Measurements from ENCODE around the gene ERP27.
A peak's percentile ranks its signal among the peaks of the same experiment; 100 is the strongest.

ERP27 gene

GRCh38 chr12:14937014-14937413 lies 1.3 kb downstream of the ERP27 start:
- CTCF ChIA-PET, result no interaction called here
- POLR2A ChIA-PET, result interaction anchor here (1.0 kb wide), 1 partner anchor 134 kb away, joined by 3 read pairs; the partner anchor contains the start of genes C12orf60 and WBP11
- TF ChIP-seq ARNT (IDR thresholded peaks at IDR 0.05), result no peak
- TF ChIP-seq CTBP1 (IDR thresholded peaks at IDR 0.05; ENCODE audit: borderline replicate concordance), result no peak
- DNase-seq (ENCODE audit: extremely low spot score), result no peak

DNA sequence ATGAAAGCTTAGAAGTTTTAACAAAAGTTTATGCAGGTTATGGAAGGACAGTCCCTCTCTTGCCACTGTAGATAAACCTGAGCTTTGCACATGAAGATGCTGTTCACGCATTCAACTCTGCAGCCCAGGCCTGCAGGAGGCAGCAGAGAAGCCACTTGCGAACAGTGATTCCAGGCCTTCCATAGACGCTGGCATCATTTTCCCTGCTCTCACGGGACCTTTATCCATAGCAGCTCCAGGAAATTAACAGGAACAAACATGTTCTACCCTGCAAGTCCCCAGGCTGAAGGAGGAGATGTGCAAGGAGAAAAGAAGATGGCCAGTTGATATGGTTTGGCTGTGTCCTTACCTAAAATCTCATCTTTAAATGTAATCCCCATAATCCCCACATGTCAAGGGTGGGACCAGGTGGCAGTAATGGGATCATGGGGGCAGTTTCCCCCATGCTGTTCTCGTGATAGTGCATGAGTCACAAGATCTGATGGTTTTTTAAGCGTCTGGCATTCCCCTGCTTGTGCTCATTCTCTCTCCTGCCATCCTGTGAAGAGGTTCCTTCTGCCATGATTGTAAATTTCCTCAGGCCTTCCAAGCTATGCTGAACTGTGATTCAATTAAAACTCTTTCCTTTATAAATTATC lies 2.0 kb downstream of the ERP27 start:
- POLR2A ChIA-PET, result no interaction called here
- TF ChIP-seq CTBP1 (IDR thresholded peaks at IDR 0.05; ENCODE audit: borderline replicate concordance) (no peak), FOXK2 (IDR thresholded peaks at IDR 0.05) (no peak)
- peak; percentile 25 for DNase-seq (ENCODE audit: extremely low spot score)
- CTCF ChIA-PET, result no interaction called here

- CTCF ChIA-PET, result no interaction called here
- DNase-seq (ENCODE audit: extremely low spot score), result no peak
- POLR2A ChIA-PET, result no interaction called here
- TF ChIP-seq SUZ12 (IDR thresholded peaks at IDR 0.05), result no peak
Observed at GRCh38 chr12:14935031-14935430, 3.3 kb downstream of the ERP27 start.

DNA sequence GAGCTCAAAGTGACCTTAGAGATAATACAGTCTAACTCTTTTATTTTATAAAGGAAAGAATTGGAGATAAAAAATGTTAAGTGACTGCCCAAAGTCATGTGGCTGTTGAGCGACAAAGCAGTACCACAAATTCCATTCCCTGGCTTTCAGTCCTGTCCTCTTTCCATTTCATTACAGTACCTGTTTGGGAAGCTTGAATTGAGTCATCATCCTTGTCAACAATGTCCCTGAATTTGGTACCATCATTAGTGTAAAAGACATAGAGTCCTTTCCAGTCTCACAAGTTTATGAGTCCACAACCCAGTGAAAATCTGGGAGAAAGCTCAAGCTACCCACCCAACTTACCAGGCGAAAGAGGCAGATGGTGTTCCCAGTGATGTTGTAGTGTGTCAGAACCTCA lies 3.8 kb downstream of the ERP27 start:
- POLR2A ChIA-PET, result no interaction called here
- CTCF ChIA-PET, result no interaction called here
- DNase-seq (ENCODE audit: extremely low spot score), result no peak
- TF ChIP-seq, protein P1, sequence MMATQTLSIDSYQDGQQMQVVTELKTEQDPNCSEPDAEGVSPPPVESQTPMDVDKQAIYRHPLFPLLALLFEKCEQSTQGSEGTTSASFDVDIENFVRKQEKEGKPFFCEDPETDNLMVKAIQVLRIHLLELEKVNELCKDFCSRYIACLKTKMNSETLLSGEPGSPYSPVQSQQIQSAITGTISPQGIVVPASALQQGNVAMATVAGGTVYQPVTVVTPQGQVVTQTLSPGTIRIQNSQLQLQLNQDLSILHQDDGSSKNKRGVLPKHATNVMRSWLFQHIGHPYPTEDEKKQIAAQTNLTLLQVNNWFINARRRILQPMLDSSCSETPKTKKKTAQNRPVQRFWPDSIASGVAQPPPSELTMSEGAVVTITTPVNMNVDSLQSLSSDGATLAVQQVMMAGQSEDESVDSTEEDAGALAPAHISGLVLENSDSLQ (IDR thresholded peaks at IDR 0.05), result no peak
- no peak for TF ChIP-seq BHLHE40 (IDR thresholded peaks at IDR 0.05; ENCODE audit: borderline replicate concordance)
- TF ChIP-seq ELF4 (IDR thresholded peaks at IDR 0.05), result no peak

GRCh38 chr12:14931791-14932560 lies 6.4 kb downstream of the ERP27 start:
- TF ChIP-seq CTBP1 (IDR thresholded peaks at IDR 0.05; ENCODE audit: borderline replicate concordance), result no peak
- TF ChIP-seq ELF4 (IDR thresholded peaks at IDR 0.05), result no peak
- TF ChIP-seq, protein P1 (IDR thresholded peaks at IDR 0.05), result no peak
- no peak for TF ChIP-seq L3MBTL2 (conservative IDR thresholded peaks at IDR 0.05)
- TF ChIP-seq FOXA1 (IDR thresholded peaks at IDR 0.05), result no peak
- no peak for TF ChIP-seq HDGF (IDR thresholded peaks at IDR 0.05; ENCODE audit: borderline replicate concordance)
- no peak for TF ChIP-seq NFRKB (IDR thresholded peaks at IDR 0.05)
- no peak for TF ChIP-seq TARDBP (IDR thresholded peaks at IDR 0.05)
- no peak for TF ChIP-seq SP1 (IDR thresholded peaks at IDR 0.05)
- DNase-seq (ENCODE audit: extremely low spot score), result no peak
- ChIA-PET CTCF (interaction anchor here (0.7 kb wide), 1 partner anchor 100 kb away, joined by 3 read pairs; no protein-coding TSS in a partner anchor), POLR2A (no interaction called here)

DNA sequence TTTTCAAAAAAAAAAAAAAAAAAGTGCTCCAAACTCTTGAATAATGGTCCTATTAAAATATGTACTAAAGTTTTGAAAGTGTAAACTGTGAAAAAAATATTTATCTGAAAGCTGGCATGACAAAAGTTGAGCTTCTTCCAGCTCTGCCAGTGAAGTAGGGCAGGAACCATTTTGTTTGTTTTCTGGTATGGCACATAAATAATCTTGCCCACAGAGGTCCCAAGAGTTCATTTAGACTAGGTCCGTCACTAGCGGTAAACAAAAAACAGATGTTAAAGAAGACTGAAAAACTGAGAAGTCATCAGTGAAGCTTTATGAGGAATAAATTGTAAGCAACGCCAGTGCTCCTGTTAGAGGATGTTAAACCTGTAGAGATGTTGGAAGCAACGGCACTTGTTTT lies 7.0 kb downstream of the ERP27 start:
- no peak for DNase-seq (ENCODE audit: extremely low spot score)
- POLR2A ChIA-PET, result no interaction called here
- CTCF ChIA-PET, result interaction anchor here (0.7 kb wide), 1 partner anchor 100 kb away, joined by 3 read pairs; no protein-coding TSS in a partner anchor
- TF ChIP-seq ZNF384 (IDR thresholded peaks at IDR 0.05) (no peak), BHLHE40 (IDR thresholded peaks at IDR 0.05; ENCODE audit: borderline replicate concordance) (no peak), SUZ12 (IDR thresholded peaks at IDR 0.05) (no peak), FOXM1 (IDR thresholded peaks at IDR 0.05; ENCODE audit: borderline replicate concordance) (no peak), FOXK2 (IDR thresholded peaks at IDR 0.05) (no peak), ARNT (IDR thresholded peaks at IDR 0.05) (no peak), LEF1 (IDR thresholded peaks at IDR 0.05; ENCODE audit: borderline replicate concordance) (no peak), TARDBP (IDR thresholded peaks at IDR 0.05) (no peak), FOXA1 (IDR thresholded peaks at IDR 0.05) (no peak), SP1 (IDR thresholded peaks at IDR 0.05) (no peak), NFRKB (IDR thresholded peaks at IDR 0.05) (no peak), ELF4 (IDR thresholded peaks at IDR 0.05) (no peak), CTBP1 (IDR thresholded peaks at IDR 0.05; ENCODE audit: borderline replicate concordance) (no peak), HDGF (IDR thresholded peaks at IDR 0.05; ENCODE audit: borderline replicate concordance) (no peak), L3MBTL2 (conservative IDR thresholded peaks at IDR 0.05) (no peak)
- TF ChIP-seq, protein P1 (IDR thresholded peaks at IDR 0.05), result no peak

DNA sequence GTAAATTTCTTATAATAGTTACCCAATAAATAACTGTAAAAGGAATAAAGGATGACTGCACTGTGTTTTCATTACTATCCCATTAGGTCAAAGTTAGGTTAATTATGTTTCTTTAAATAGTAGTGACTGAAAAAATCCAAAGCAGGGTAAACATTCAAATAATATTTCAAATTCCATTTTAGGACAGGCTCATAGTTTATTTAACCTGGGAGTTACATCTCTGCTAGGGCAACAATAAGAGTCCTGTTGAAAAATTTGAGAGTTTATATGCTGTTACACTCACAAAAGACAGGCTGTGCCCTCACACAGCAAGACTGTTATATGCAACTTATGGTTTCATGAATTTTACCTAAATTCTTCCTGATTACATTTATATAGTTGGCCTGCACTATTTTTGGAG lies 8.0 kb downstream of the ERP27 start:
- POLR2A ChIA-PET, result no interaction called here
- TF ChIP-seq BHLHE40 (IDR thresholded peaks at IDR 0.05; ENCODE audit: borderline replicate concordance) (no peak), L3MBTL2 (conservative IDR thresholded peaks at IDR 0.05) (no peak), SP1 (IDR thresholded peaks at IDR 0.05) (no peak), TARDBP (IDR thresholded peaks at IDR 0.05) (no peak), ZNF384 (IDR thresholded peaks at IDR 0.05) (no peak), HDGF (IDR thresholded peaks at IDR 0.05; ENCODE audit: borderline replicate concordance) (no peak), LEF1 (IDR thresholded peaks at IDR 0.05; ENCODE audit: borderline replicate concordance) (no peak), FOXM1 (IDR thresholded peaks at IDR 0.05; ENCODE audit: borderline replicate concordance) (no peak), FOXK2 (IDR thresholded peaks at IDR 0.05) (no peak), FOXA1 (IDR thresholded peaks at IDR 0.05) (no peak), ARNT (IDR thresholded peaks at IDR 0.05) (no peak), NFRKB (IDR thresholded peaks at IDR 0.05) (no peak), SUZ12 (IDR thresholded peaks at IDR 0.05) (no peak), CTBP1 (IDR thresholded peaks at IDR 0.05; ENCODE audit: borderline replicate concordance) (no peak), ELF4 (IDR thresholded peaks at IDR 0.05) (no peak)
- TF ChIP-seq, protein P1 (IDR thresholded peaks at IDR 0.05), result no peak
- CTCF ChIA-PET, result no interaction called here
- no peak for DNase-seq (ENCODE audit: extremely low spot score)
